GM23248 (cell line): ENCODE results near the gene DYRK1B. TPM values are rescaled to one million over a fixed set of nuclear protein-coding genes. Genes with fewer than 3 reads are reported as not detected.
"Not testable (repeated sequence)": the region's sequence is repeated elsewhere in the genome, so short reads cannot be mapped to it uniquely, and the experiment has no call there.

Experiments
- DNase-seq: peaks from one replicate; pipeline ENCODE4 v3.0.0-alpha.2; 2015
- H2AFZ ChIP-seq: fragments of 200-600 bp; sonication (generic); 2 replicates; pipeline ENCODE4 v1.6.1; 2016; ENCODE audit warnings: antibody characterized with exemption
- H3F3A ChIP-seq: fragments of 200-600 bp; sonication (generic); 2 replicates; pipeline ENCODE4 v1.6.1; 2016; ENCODE audit warnings: mild to moderate bottlenecking, antibody characterized with exemption, mixed run types; ENCODE audit not compliant: insufficient read depth
- H3K27ac ChIP-seq: fragments of 200-600 bp; sonication (generic); 2 replicates; pipeline ENCODE4 v1.5.1; 2016; ENCODE audit warnings: mild to moderate bottlenecking
- H3K27me3 ChIP-seq: fragments of 200-600 bp; sonication (generic); replicated peaks from 2 replicates; pipeline ENCODE4 v1.6.1; 2016; ENCODE audit warnings: mild to moderate bottlenecking; ENCODE audit not compliant: insufficient read depth
- H3K36me3 ChIP-seq: fragments of 200-600 bp; sonication (generic); 2 replicates; pipeline ENCODE4 v1.6.1; 2016; ENCODE audit warnings: low read depth, mild to moderate bottlenecking
- H3K4me1 ChIP-seq: fragments of 200-600 bp; sonication (generic); 2 replicates; pipeline ENCODE4 v1.6.1; 2016; ENCODE audit warnings: mild to moderate bottlenecking; ENCODE audit not compliant: insufficient read depth
- H3K4me2 ChIP-seq: fragments of 200-600 bp; sonication (generic); one replicate; pipeline ENCODE4 v1.6.1; 2016; ENCODE audit warnings: mild to moderate bottlenecking; ENCODE audit not compliant: unreplicated experiment
- H3K4me3 ChIP-seq: fragments of 200-600 bp; sonication (generic); 2 replicates; pipeline ENCODE4 v1.5.1; 2016; ENCODE audit warnings: mild to moderate bottlenecking
- H3K79me2 ChIP-seq: fragments of 200-600 bp; sonication (generic); 2 replicates; pipeline ENCODE4 v1.6.1; 2016; ENCODE audit warnings: mild to moderate bottlenecking; ENCODE audit not compliant: insufficient read depth
- H3K9ac ChIP-seq: fragments of 200-600 bp; sonication (generic); 2 replicates; pipeline ENCODE4 v1.6.1; 2016; ENCODE audit warnings: mild to moderate bottlenecking
- H3K9me2 ChIP-seq: fragments of 200-600 bp; sonication (generic); 2 replicates; pipeline ENCODE4 v1.6.1; 2016; ENCODE audit warnings: mixed run types, mild to moderate bottlenecking, moderate library complexity; ENCODE audit not compliant: insufficient read depth
- H3K9me3 ChIP-seq: fragments of 200-600 bp; sonication (generic); one replicate; pipeline ENCODE4 v1.6.1; 2017; ENCODE audit warnings: low read depth
- H4K20me1 ChIP-seq: fragments of 200-600 bp; sonication (generic); 2 replicates; pipeline ENCODE4 v1.6.0; 2016; ENCODE audit not compliant: insufficient read depth
- EZH2 ChIP-seq: fragments of 200-600 bp; sonication (generic); IDR thresholded peaks from 2 replicates; pipeline ENCODE4 v1.6.1; 2018; ENCODE audit warnings: antibody characterized with exemption, mild to moderate bottlenecking; ENCODE audit not compliant: insufficient read depth, poor library complexity, severe bottlenecking
- EZH2phosphoT487 ChIP-seq: fragments of 200-600 bp; sonication (generic); IDR thresholded peaks from 2 replicates; pipeline ENCODE4 v1.6.1; 2018; ENCODE audit warnings: antibody characterized with exemption, moderate library complexity, mild to moderate bottlenecking, low read depth; ENCODE audit not compliant: insufficient read depth
- WGBS, 2 experiments: methylation state at CpG; one replicate each; pipeline ENCODE4 v1.1.6; 2015 to 2017; ENCODE audit warnings: low lambda C conversion rate in 2 of 2, low coverage in 1 of 2; ENCODE audit errors: missing lambda C conversion rate in 2 of 2; 5-methylcytosine and 5-hydroxymethylcytosine counted together
- in situ Hi-C: fragments of 300-500 bp; cut with MboI; formaldehyde crosslinking; loops from 2 replicates; pipeline ENCODE4 v1.15.0; 2020
- polyA plus RNA-seq: library from polyadenylated mRNA; unstranded; fragments of >200 nt; fragmentation: Nextera tagmentation; extraction: Ambion mirVana; gene quantifications from 2 replicates; pipeline ENCODE4 v1.2.1, GENCODE V29; 2016
- total RNA-seq: library from RNA; depleted of rRNA; stranded (reverse); fragments of >200 nt; shearing (Covaris generic); gene quantifications from 2 replicates; pipeline ENCODE4 v1.2.3, GENCODE V29; 2014

The DYRK1B gene
- total and polyA plus RNA-seq, 2 experiments from 2014 or later = 11.1 to 14.9 TPM

DNA sequence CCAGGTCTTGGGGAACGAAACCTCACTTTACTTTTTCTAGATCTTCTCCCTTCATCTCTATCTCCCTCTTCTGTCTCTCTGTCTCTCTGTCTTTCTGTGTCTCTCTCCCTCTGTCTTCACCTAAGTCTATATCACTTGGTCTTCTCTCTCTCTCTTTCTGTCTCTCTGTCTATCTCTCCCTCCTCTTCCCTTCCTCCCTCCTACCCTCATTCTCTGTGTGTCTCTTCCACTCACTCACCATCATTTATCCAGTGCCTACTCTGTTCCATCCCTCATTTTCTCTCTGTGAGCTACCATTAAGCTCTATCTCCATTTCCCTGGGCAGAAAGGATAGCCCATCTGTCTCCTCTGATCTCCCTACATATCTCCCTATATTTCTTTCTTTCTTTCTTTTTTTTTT lies 44.4 kb upstream of the DYRK1B start:
- in situ Hi-C loops = no loop called here
- H3K27ac ChIP-seq = no peak overlapping the region
- H3K27me3 ChIP-seq = no peaks in the 10 kb centered on the region; the same call in 1 of the 2 replicates
- no peaks in the 10 kb centered on the region for H3K36me3 ChIP-seq
- H3K4me3 ChIP-seq = no peak overlapping the region
- no peak overlapping the region for H3K9ac ChIP-seq
- WGBS, 2 experiments = 22 to 25% methylated on average over 1 of the region's 1 CpG
- no peaks in the 10 kb centered on the region for H3K4me1 ChIP-seq
- TF ChIP-seq EZH2phosphoT487 = no peak
- no peak for TF ChIP-seq EZH2
- no peak overlapping the region for H2AFZ ChIP-seq
- H3K9me2 ChIP-seq = no peaks in the 10 kb centered on the region
- no peaks in the 10 kb centered on the region for H4K20me1 ChIP-seq
- no peaks in the 10 kb centered on the region for H3F3A ChIP-seq
- no peaks in the 10 kb centered on the region for H3K79me2 ChIP-seq
- no peak for DNase-seq
- no peak overlapping the region for H3K4me2 ChIP-seq
- H3K9me3 ChIP-seq = no peaks in the 10 kb centered on the region

DNA sequence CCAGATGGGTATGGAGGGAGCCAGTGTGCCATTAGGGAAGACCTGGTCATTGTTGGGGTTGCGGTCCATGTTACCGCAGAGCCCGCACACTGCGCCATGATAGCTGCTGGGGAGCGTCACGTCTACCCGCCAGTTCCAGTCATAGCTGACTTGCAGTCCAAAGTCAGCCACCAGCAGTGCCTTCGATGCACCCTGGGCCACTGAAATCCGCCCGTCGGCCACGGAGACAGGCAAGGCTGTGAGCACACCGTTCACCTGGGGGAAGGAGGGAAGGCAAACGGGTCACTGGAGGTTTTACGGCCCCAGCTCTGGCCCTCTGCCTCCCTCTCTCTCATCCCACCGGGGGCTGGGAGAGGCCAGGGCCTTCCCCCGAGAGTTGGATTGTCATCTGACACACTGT lies 44.0 kb upstream of the DYRK1B start:
- H3K4me1 ChIP-seq, H3K9me3 ChIP-seq, DNase-seq, H3K36me3 ChIP-seq, H3K9ac ChIP-seq, H3K4me3 ChIP-seq, H4K20me1 ChIP-seq, H3K9me2 ChIP-seq, H3F3A ChIP-seq, H3K79me2 ChIP-seq, H3K27me3 ChIP-seq, H2AFZ ChIP-seq, in situ Hi-C loops, H3K4me2 ChIP-seq, H3K27ac ChIP-seq: not testable (repeated sequence)
- WGBS, 2 experiments = 74 to 79% methylated on average over 16 to 17 of the region's 17 CpGs

- H3K79me2 ChIP-seq, DNase-seq, H3K36me3 ChIP-seq, in situ Hi-C loops, H3K9me2 ChIP-seq, H3K9me3 ChIP-seq, H3K27ac ChIP-seq, H4K20me1 ChIP-seq, H3K27me3 ChIP-seq, H3K4me3 ChIP-seq, H3F3A ChIP-seq, H3K4me2 ChIP-seq, H2AFZ ChIP-seq, H3K9ac ChIP-seq, H3K4me1 ChIP-seq: not testable (repeated sequence)
- 37 to 67% methylated on average over 8 to 10 of the region's 14 CpGs for WGBS, 2 experiments
Measured at GRCh38 chr19:39877488-39877887, 43.5 kb upstream of the DYRK1B start.

DNA sequence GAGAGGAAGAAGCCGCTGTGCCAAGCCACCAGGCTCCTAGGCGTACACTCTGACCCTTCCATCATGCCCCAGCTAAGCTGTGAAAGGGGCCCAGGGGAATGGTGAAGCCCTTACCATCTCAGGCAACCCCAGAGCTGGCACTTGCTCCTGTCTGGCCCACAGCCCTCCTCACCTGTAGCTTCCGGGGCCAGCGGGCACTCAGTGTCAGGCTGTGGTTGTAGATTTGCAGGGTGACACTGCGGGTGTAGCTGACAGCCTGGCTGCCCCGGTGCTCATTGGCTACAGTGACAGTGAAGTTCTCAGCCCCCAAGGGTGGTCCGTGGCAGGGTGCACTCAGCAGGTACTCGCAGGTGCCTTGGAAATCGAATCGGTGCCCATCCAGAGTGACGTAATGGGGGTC lies 42.5 kb upstream of the DYRK1B start:
- H2AFZ ChIP-seq, H3K4me1 ChIP-seq, H3K4me2 ChIP-seq, H4K20me1 ChIP-seq, H3K27me3 ChIP-seq, H3K36me3 ChIP-seq, DNase-seq, H3K4me3 ChIP-seq, H3K9me2 ChIP-seq, in situ Hi-C loops, H3K79me2 ChIP-seq, H3K27ac ChIP-seq, H3F3A ChIP-seq, H3K9me3 ChIP-seq, H3K9ac ChIP-seq: not testable (repeated sequence)
- WGBS, 2 experiments = 90 to 95% methylated on average over 2 of the region's 11 CpGs

- H3K9me3 ChIP-seq, H3K4me2 ChIP-seq, in situ Hi-C loops, H3F3A ChIP-seq, H3K9me2 ChIP-seq, H3K9ac ChIP-seq, H2AFZ ChIP-seq, H3K27me3 ChIP-seq, H3K79me2 ChIP-seq, H3K36me3 ChIP-seq, H3K4me3 ChIP-seq, DNase-seq, H3K27ac ChIP-seq, H4K20me1 ChIP-seq, H3K4me1 ChIP-seq: not testable (repeated sequence)
- WGBS, 2 experiments = 23 to 24% methylated on average over 24 to 33 of the region's 43 CpGs
Measured at GRCh38 chr19:39875401-39875864, 41.5 kb upstream of the DYRK1B start.
